Left renal cortex interstitium (tissue), 4 donors: ENCODE measurements around the gene ALDH1A3. TPM values are rescaled to one million over a fixed set of nuclear protein-coding genes. Genes with fewer than 3 reads are reported as not detected.
"Not testable (repeated sequence)": the region's sequence is repeated elsewhere in the genome, so short reads cannot be mapped to it uniquely, and the experiment has no call there.

Experiments
- DNase-seq, 4 donors: peaks; one replicate each; pipeline ENCODE4 v3.0.0-alpha.2; 2013; ENCODE audit warnings: low read depth in 4 of 4, low spot score in 2 of 4, missing footprints in 1 of 4
- polyA plus RNA-seq, 4 donors: library from polyadenylated mRNA; unstranded; fragments of 120-200 nt; gene quantifications; one replicate each; pipeline ENCODE4 v1.2.1, GENCODE V29; 2013; ENCODE audit not compliant: insufficient read length in 4 of 4

The ALDH1A3 gene
- 1 to 10 TPM; 3.0 to 6.6 (median 5.3) TPM for polyA plus RNA-seq

GRCh38 chr15:100879464-100880138 lies at the start of gene ALDH1A3:
TSS of gene ALDH1A3 (plus strand) at chr15:100879831. CDS start at chr15:100879908, 77 bp downstream.
- DNase-seq, result no peak

GRCh38 chr15:100831467-100831866 lies 48.2 kb upstream of the ALDH1A3 start:
- DNase-seq, result no peak

- no peak for DNase-seq
These were observed 47.3 kb upstream of the ALDH1A3 start for GRCh38 chr15:100832149-100832942.

GRCh38 chr15:100833417-100834389 lies 45.9 kb upstream of the ALDH1A3 start:
- DNase-seq, result no peak

GRCh38 chr15:100834731-100835130 lies 44.9 kb upstream of the ALDH1A3 start:
- DNase-seq, result no peak

GRCh38 chr15:100835636-100836035 lies 44.0 kb upstream of the ALDH1A3 start:
- DNase-seq, result no peak

- no peak for DNase-seq
These were observed 43.1 kb upstream of the ALDH1A3 start for GRCh38 chr15:100836501-100836900.

GRCh38 chr15:100841426-100841825 lies 38.2 kb upstream of the ALDH1A3 start:
- no peak for DNase-seq

GRCh38 chr15:100842756-100843730 lies 36.6 kb upstream of the ALDH1A3 start:
- no peak for DNase-seq

- DNase-seq, result no peak
These were observed 35.5 kb upstream of the ALDH1A3 start for GRCh38 chr15:100844167-100844566.

- DNase-seq, result no peak
These were observed 34.9 kb upstream of the ALDH1A3 start for GRCh38 chr15:100844778-100845177.

- DNase-seq, result no peak
These were observed 32.4 kb upstream of the ALDH1A3 start for GRCh38 chr15:100847194-100847593.

- DNase-seq, result no peak
These were observed 30.4 kb upstream of the ALDH1A3 start for GRCh38 chr15:100849021-100849854.

- DNase-seq, result no peak
These were observed 29.8 kb upstream of the ALDH1A3 start for GRCh38 chr15:100849855-100850218.

- not testable (repeated sequence) for DNase-seq
These were observed 28.1 kb upstream of the ALDH1A3 start for GRCh38 chr15:100851428-100852015.

- DNase-seq, result no peak
These were observed 27.0 kb upstream of the ALDH1A3 start for GRCh38 chr15:100852630-100853029.

- no peak for DNase-seq
These were observed 25.8 kb upstream of the ALDH1A3 start for GRCh38 chr15:100853676-100854440.

GRCh38 chr15:100856867-100857266 lies 22.8 kb upstream of the ALDH1A3 start:
- no peak for DNase-seq
